Endothelial cell of umbilical vein (primary cell): ENCODE data around the gene CA5A. TPM values are rescaled to one million over a fixed set of nuclear protein-coding genes. Genes with fewer than 3 reads are reported as not detected.

Source experiments
- BruUV-seq: library from RNA; stranded (reverse); fragments of 400-500 nt; replicated peaks from 2 replicates; lab custom pipeline; 2021; lab: Mats Ljungman, UMichigan
- CTCF ChIA-PET: fragments of 300-600, 350-600 bp; sonication (Branson Sonifier 250); formaldehyde crosslinking; loops from one replicate; lab custom pipeline; 2021; ENCODE audit warnings: antibody characterized with exemption, inconsistent platforms; lab: Charles Lee
- POLR2A ChIA-PET: fragments of 300-600, 350-600 bp; sonication (Branson Sonifier 250); formaldehyde crosslinking; loops from one replicate; lab custom pipeline; 2021; ENCODE audit warnings: antibody characterized with exemption, inconsistent platforms; lab: Charles Lee
- DNase-seq: peaks from one replicate; pipeline ENCODE4 v3.0.0-alpha.2; 2011; ENCODE audit warnings: low read depth, low spot score
- FAIRE-seq: peaks from 2 replicates; lab custom pipeline; 2011; peaks lifted over from hg19 to GRCh38; lab: Jason Lieb, UNC
- H2AFZ ChIP-seq: 2 replicates; pipeline ENCODE4 v1.6.0; 2012; ENCODE audit warnings: low read depth, low read length, control low read depth, inconsistent platforms
- H3K27ac ChIP-seq: 2 replicates; pipeline ENCODE4 v1.5.1; 2011; ENCODE audit warnings: low read depth, mild to moderate bottlenecking, control low read depth, low read length, moderate library complexity; ENCODE audit not compliant: insufficient read depth
- H3K27me3 ChIP-seq, 2 experiments: 2 replicates each; pipeline versions ENCODE4 v1.6.0 to v1.6.1; 2011; ENCODE audit warnings: low read length in 2 of 2, mixed read lengths in 1 of 2; ENCODE audit not compliant: control insufficient read depth in 2 of 2, insufficient read depth in 2 of 2
- H3K36me3 ChIP-seq, 2 experiments: 2 replicates in 1 of 2; 3 replicates in 1 of 2; pipeline ENCODE4 v1.5.1; 2011; ENCODE audit warnings: low read length in 2 of 2, mild to moderate bottlenecking in 1 of 2, moderate library complexity in 1 of 2; ENCODE audit not compliant: control insufficient read depth in 2 of 2, insufficient read depth in 2 of 2; ENCODE audit errors: extremely low read depth in 1 of 2
- H3K4me1 ChIP-seq: 3 replicates; pipeline ENCODE4 v1.5.1; 2011; ENCODE audit warnings: mild to moderate bottlenecking, low read length; ENCODE audit not compliant: control insufficient read depth, insufficient read depth; ENCODE audit errors: extremely low read depth
- H3K4me2 ChIP-seq: 2 replicates; pipeline ENCODE4 v1.6.1; 2011; ENCODE audit warnings: low read length, control low read depth, mixed read lengths; ENCODE audit not compliant: insufficient read depth
- H3K4me3 ChIP-seq, 3 experiments: fragments of 200-600 bp in 1 of 3; sonication (generic), shearing (Covaris generic) in 1 of 3; replicated peaks in 1 of 3; 2 replicates each; pipeline ENCODE4 v1.5.1; 2011 to 2016; ENCODE audit warnings: control low read depth in 3 of 3, low read length in 3 of 3, mild to moderate bottlenecking in 2 of 3, inconsistent platforms in 1 of 3, low read depth in 1 of 3, moderate library complexity in 1 of 3; ENCODE audit not compliant: insufficient read depth in 1 of 3
- H3K79me2 ChIP-seq: 2 replicates; pipeline ENCODE4 v1.6.0; 2012; ENCODE audit warnings: low read length, inconsistent platforms; ENCODE audit not compliant: control insufficient read depth, insufficient read depth
- H3K9ac ChIP-seq: replicated peaks from 2 replicates; pipeline ENCODE3; 2011; ENCODE audit warnings: low read length, control low read depth; ENCODE audit not compliant: insufficient read depth; ENCODE audit errors: extremely low read depth
- H3K9me1 ChIP-seq: replicated peaks from 3 replicates; pipeline ENCODE4 v1.6.0; 2011; ENCODE audit warnings: mild to moderate bottlenecking, low read length; ENCODE audit not compliant: control insufficient read depth, insufficient read depth; ENCODE audit errors: extremely low read depth
- H3K9me3 ChIP-seq: replicated peaks from 2 replicates; pipeline ENCODE4 v1.5.1; 2012; ENCODE audit warnings: low read length, inconsistent platforms; ENCODE audit not compliant: control insufficient read depth, insufficient read depth
- H4K20me1 ChIP-seq: replicated peaks from 2 replicates; pipeline ENCODE3; 2011; ENCODE audit warnings: mild to moderate bottlenecking, low read length; ENCODE audit not compliant: control insufficient read depth, insufficient read depth; ENCODE audit errors: extremely low read depth
- EZH2 ChIP-seq: IDR thresholded peaks from 2 replicates; pipeline ENCODE4 v1.6.1; 2012; ENCODE audit warnings: borderline replicate concordance, low read depth, mild to moderate bottlenecking, moderate library complexity, low read length, inconsistent platforms; ENCODE audit not compliant: severe bottlenecking
- FOS ChIP-seq: IDR thresholded peaks from 2 replicates; pipeline ENCODE4 v1.6.1; 2011; ENCODE audit warnings: mild to moderate bottlenecking, low read length, moderate library complexity, borderline replicate concordance; ENCODE audit not compliant: insufficient read depth
- JUN ChIP-seq: IDR thresholded peaks from 2 replicates; pipeline ENCODE4 v1.6.1; 2011; ENCODE audit warnings: borderline replicate concordance, low read depth; ENCODE audit not compliant: insufficient read length, insufficient read depth
- MYC ChIP-seq: IDR thresholded peaks from one replicate; pipeline ENCODE4 v1.6.1; 2011; ENCODE audit warnings: mild to moderate bottlenecking, low read depth, low read length
- POLR2A ChIP-seq: IDR thresholded peaks from 2 replicates; pipeline ENCODE4 v1.6.1; 2012; ENCODE audit warnings: low read depth, mild to moderate bottlenecking, control low read depth, low read length
- dilution Hi-C: fragments of 300-500 bp; cut with MboI; formaldehyde crosslinking; loops from one replicate; pipeline ENCODE4 v1.15.0; 2019; ENCODE audit warnings: low sequenced_read_pairs; ENCODE audit not compliant: extremely low pct_ligation_motif_present
- intact Hi-C: fragments of 100-400 bp; cut with micrococcal nuclease; formaldehyde crosslinking; loops from one replicate; pipeline ENCODE4 v1.10.0; 2022
- polyA plus RNA-seq, 4 experiments: library from polyadenylated mRNA; depleted of rRNA in 3 of 4; stranded (reverse) in 3 of 4; unstranded in 1 of 4; fragments of >200 nt; gene quantifications; 2 replicates each; pipeline versions ENCODE4 v1.2.1 to v1.2.3, GENCODE V29; 2011 to 2012; ENCODE audit warnings: missing spikeins in 1 of 4
- total RNA-seq: library from RNA; stranded (reverse); gene quantifications from 2 replicates; pipeline ENCODE4 v1.2.3, GENCODE V29; 2021

The CA5A gene
- total and polyA plus RNA-seq, 2 donors (not counting 3 experiments of a cell fraction or from before 2014, with no cell fraction given): not detected

- no TSS peak for BruUV-seq
- Histone ChIP-seq H3K4me2 (no peak overlapping the region), H3K9ac (no peak overlapping the region), H2AFZ (no peak overlapping the region), H3K36me3 (peaks cover 0 to 2% of the 10 kb centered on the region in 2 experiments), H4K20me1 (no peaks in the 10 kb centered on the region), H3K9me1 (no peaks in the 10 kb centered on the region), H3K4me1 (peaks cover 30% of the 10 kb centered on the region), H3K27me3 (no peaks in the 10 kb centered on the region), H3K79me2 (peaks cover 25% of the 10 kb centered on the region), H3K9me3 (no peaks in the 10 kb centered on the region), H3K4me3 (no peak overlapping the region), H3K27ac (peak overlapping the region; percentile 37)
- POLR2A ChIA-PET: interaction anchor here (0.9 to 1.2 kb wide), 2 partner anchors 28 to 30 kb away, joined by 3 read pairs; partner anchors contain the start of gene SLC7A5
- FAIRE-seq: no peak
- DNase-seq: no peak
- CTCF ChIA-PET: interaction anchor here (0.9 to 10.5 kb wide), 9 partner anchors 10 to 60 kb away, joined by 3 to 177 read pairs (median 6); no protein-coding TSS in a partner anchor
- intact Hi-C loops: loop anchor here (1.0 kb wide), 1 partner anchor 60 kb away; no protein-coding TSS in a partner anchor
- TF ChIP-seq MYC (no peak), FOS (no peak), JUN (no peak), EZH2 (no peak), POLR2A (no peak)
- dilution Hi-C loops: no loop called here
Observed at GRCh38 chr16:87839542-87840270, 96.6 kb downstream of the CA5A start.
